Kidney (tissue), 14 donors: ENCODE measurements around the gene CDC37L1. TPM values are rescaled to one million over a fixed set of nuclear protein-coding genes. Genes with fewer than 3 reads are reported as not detected.
A peak's percentile ranks its signal among the peaks of the same experiment; 100 is the strongest.

Source experiments
- DNase-seq, 5 donors: peaks; one replicate each; pipeline ENCODE4 v3.0.0-alpha.2; 2013 to 2020
- FAIRE-seq: peaks from 2 replicates; lab custom pipeline; 2012; peaks lifted over from hg19 to GRCh38; lab: Jason Lieb, UNC
- H3K27ac ChIP-seq, 2 donors: one replicate each; pipeline ENCODE4 v1.7.0; 2013; ENCODE audit warnings: low read depth in 2 of 2, low read length in 2 of 2, inconsistent platforms in 1 of 2
- H3K27me3 ChIP-seq: one replicate; pipeline ENCODE4 v1.7.1; 2013; ENCODE audit warnings: low read length, inconsistent platforms; ENCODE audit not compliant: control insufficient read depth, insufficient read depth
- H3K36me3 ChIP-seq, 3 donors: one replicate each; pipeline versions ENCODE4 v1.7.0 to v1.7.1; 2013; ENCODE audit warnings: low read length in 3 of 3, control low read depth in 1 of 3, inconsistent platforms in 1 of 3; ENCODE audit not compliant: insufficient read depth in 3 of 3, control insufficient read depth in 2 of 3
- H3K4me1 ChIP-seq, 3 donors: one replicate each; pipeline versions ENCODE4 v1.7.0 to v1.7.1; 2013; ENCODE audit warnings: low read length in 3 of 3, inconsistent platforms in 1 of 3, low read depth in 1 of 3; ENCODE audit not compliant: control insufficient read depth in 2 of 3, insufficient read depth in 2 of 3
- H3K4me3 ChIP-seq, 3 donors: one replicate each; pipeline versions ENCODE4 v1.7.0 to v1.8.1; 2013; ENCODE audit warnings: low read length in 3 of 3, control low read depth in 1 of 3, inconsistent platforms in 1 of 3
- H3K9ac ChIP-seq, 3 donors: one replicate each; pipeline versions ENCODE4 v1.7.0 to v1.7.1; 2013; ENCODE audit warnings: low read length in 3 of 3, control low read depth in 1 of 3, inconsistent platforms in 1 of 3
- H3K9me3 ChIP-seq, 3 donors: one replicate each; pipeline versions ENCODE4 v1.7.0 to v1.7.1; 2013; ENCODE audit warnings: low read length in 3 of 3, control low read depth in 1 of 3, inconsistent platforms in 1 of 3; ENCODE audit not compliant: control insufficient read depth in 2 of 3, insufficient read depth in 1 of 3
- intact Hi-C: fragments of 100-400 bp; cut with DNase I; formaldehyde crosslinking; loops from one replicate; pipeline ENCODE4 v1.11.1; 2022
- polyA plus RNA-seq: library from polyadenylated mRNA; stranded (reverse); fragments of 350-450 nt; fragmentation: Illumina TruSeq; extraction: RNeasy Lipid Tissue Mini Kit (QIAGEN cat#74804); gene quantifications from one replicate; pipeline ENCODE4 v1.2.3, GENCODE V29; 2014; ENCODE audit warnings: low read depth, low replicate concordance; ENCODE audit not compliant: insufficient read depth
- total RNA-seq: library from RNA; stranded (reverse); fragmentation: NEBNext Ultra II Directional; extraction: Animal tissue kit (Norgen Biotek cat#: 25700); gene quantifications from one replicate; pipeline ENCODE4 v1.2.1, GENCODE V29; 2021
- TF ChIP-seq, protein P1 (sequence below): IDR thresholded peaks from 3 replicates; pipeline ENCODE4 v1.5.1; 2012; ENCODE audit warnings: mild to moderate bottlenecking, moderate library complexity, borderline replicate concordance; ENCODE audit not compliant: insufficient read depth; ENCODE audit errors: extremely low read depth
- donor health status: control.
- donor health status: control.
- donor health status: control.
- donor health status: control.
- donor health status: control.
- donor health status: DM: yes; HTN: yes; CAD: no.
- donor health status: Normal renal cell carcinoma (clear cell type).

CDC37L1 gene
- total and polyA plus RNA-seq, 2 donors from 2014 or later, result 16.9 to 24.7 TPM

DNA sequence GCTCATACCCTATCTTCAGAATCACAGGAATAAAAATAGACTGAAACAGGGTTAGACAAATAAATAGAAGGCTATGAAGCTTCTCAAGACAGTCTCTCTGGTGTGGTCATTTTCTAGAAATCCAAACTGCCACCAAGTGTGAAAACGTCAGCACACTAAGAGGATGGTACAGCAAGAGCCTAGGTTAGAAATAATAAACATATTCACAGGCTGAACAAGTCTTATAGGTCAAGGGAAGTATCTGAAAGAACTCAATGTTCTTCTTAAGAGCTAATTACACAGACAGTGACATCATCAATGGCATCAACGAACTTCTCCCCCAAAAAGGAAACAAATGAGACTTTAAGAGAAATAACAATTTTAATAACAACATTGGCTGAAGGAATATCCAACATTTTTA, 39.9 kb upstream of the CDC37L1 start:
- TF ChIP-seq, protein P1, sequence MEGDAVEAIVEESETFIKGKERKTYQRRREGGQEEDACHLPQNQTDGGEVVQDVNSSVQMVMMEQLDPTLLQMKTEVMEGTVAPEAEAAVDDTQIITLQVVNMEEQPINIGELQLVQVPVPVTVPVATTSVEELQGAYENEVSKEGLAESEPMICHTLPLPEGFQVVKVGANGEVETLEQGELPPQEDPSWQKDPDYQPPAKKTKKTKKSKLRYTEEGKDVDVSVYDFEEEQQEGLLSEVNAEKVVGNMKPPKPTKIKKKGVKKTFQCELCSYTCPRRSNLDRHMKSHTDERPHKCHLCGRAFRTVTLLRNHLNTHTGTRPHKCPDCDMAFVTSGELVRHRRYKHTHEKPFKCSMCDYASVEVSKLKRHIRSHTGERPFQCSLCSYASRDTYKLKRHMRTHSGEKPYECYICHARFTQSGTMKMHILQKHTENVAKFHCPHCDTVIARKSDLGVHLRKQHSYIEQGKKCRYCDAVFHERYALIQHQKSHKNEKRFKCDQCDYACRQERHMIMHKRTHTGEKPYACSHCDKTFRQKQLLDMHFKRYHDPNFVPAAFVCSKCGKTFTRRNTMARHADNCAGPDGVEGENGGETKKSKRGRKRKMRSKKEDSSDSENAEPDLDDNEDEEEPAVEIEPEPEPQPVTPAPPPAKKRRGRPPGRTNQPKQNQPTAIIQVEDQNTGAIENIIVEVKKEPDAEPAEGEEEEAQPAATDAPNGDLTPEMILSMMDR, result no peak
- H3K4me1 ChIP-seq, result no peaks in the 10 kb centered on the region
- H3K9me3 ChIP-seq, result no peaks in the 10 kb centered on the region
- H3K9ac ChIP-seq, result no peak overlapping the region
- H3K27ac ChIP-seq, result no peak overlapping the region
- no peaks in the 10 kb centered on the region for H3K36me3 ChIP-seq
- intact Hi-C loops, result no loop called here
- H3K27me3 ChIP-seq, result no peaks in the 10 kb centered on the region
- DNase-seq (no peak), FAIRE-seq (no peak)
- no peak overlapping the region for H3K4me3 ChIP-seq

DNA sequence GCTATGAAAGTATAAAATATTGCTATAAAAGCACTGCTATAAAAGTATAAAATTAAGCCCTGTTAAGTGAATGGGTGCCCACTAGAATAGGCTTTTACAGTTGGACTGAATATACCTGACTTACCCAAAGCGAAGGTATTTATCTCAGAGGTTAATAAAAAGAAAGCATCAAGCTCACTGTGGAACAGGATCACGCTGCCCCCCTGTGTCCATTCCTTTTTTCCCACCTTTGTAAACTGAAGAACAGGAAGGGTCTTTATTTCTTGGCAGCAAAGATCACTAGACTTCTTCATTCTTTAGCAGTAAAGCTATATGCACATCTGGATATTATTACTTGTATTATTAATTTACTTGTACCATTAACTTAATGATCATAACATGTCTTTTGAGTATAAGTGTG, 39.3 kb upstream of the CDC37L1 start:
- Histone ChIP-seq H3K27me3 (no peaks in the 10 kb centered on the region), H3K9ac (no peak overlapping the region), H3K36me3 (no peaks in the 10 kb centered on the region), H3K9me3 (no peaks in the 10 kb centered on the region), H3K4me1 (no peaks in the 10 kb centered on the region), H3K4me3 (no peak overlapping the region), H3K27ac (no peak overlapping the region)
- TF ChIP-seq, protein P1, result peak; percentile 35
- peak in 3 of 5 donors; percentile 36 to 59 (median 46) for DNase-seq
- intact Hi-C loops, result no loop called here
- no peak for FAIRE-seq

DNA sequence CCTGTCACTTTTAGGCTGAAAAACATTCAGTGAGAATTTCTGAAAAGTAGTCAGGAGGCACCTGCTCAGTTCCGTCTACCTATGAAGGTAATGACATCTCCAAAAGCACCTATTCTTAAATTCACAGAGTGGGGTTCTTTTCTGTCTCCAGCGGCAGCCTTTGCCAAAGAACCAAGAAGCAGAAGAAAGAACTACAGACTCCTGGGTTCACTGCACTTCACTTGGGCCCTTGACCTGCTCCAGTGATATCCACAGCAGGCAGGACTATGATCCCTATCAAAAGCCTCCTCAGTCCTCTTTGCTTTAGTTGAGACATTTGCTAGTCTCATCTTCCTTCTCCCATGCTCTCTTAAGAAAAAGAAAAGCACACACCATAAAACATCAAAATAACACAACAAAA, 37.0 kb upstream of the CDC37L1 start:
- DNase-seq, result no peak
- H3K9ac ChIP-seq, result no peak overlapping the region
- FAIRE-seq, result no peak
- H3K36me3 ChIP-seq, result no peaks in the 10 kb centered on the region
- H3K27me3 ChIP-seq, result no peaks in the 10 kb centered on the region
- no peak overlapping the region for H3K27ac ChIP-seq
- TF ChIP-seq, protein P1, result no peak
- no peaks in the 10 kb centered on the region for H3K4me1 ChIP-seq
- H3K9me3 ChIP-seq, result no peaks in the 10 kb centered on the region
- no peak overlapping the region for H3K4me3 ChIP-seq
- intact Hi-C loops, result no loop called here

DNA sequence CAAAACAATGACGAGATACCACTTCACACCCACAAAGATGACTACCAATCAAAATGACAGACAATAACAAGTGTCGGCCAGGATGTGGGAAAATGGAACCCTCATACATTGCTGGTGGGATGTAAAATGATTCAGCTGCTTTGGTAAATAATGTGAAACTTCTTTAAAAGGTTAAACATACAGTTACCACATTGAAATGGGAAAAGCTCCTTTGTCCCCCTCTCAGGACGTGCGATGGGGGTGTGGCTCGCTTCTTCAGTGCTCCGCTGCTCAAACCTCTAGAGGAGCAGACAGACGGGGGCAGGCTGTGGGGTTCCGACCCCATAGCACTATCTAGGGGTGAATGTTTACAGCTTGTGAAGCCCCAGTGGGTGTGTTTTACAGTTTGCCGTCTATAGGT, 25.3 kb upstream of the CDC37L1 start:
- Histone ChIP-seq H3K9ac (no peak overlapping the region), H3K36me3 (no peaks in the 10 kb centered on the region), H3K27me3 (no peaks in the 10 kb centered on the region), H3K27ac (no peak overlapping the region), H3K4me1 (no peaks in the 10 kb centered on the region), H3K9me3 (no peaks in the 10 kb centered on the region), H3K4me3 (no peak overlapping the region)
- FAIRE-seq, result no peak
- intact Hi-C loops, result no loop called here
- TF ChIP-seq, protein P1, result no peak
- no peak for DNase-seq
